Frontal cortex (tissue), 4 donors: ENCODE data around the gene ABI3BP. TPM values are rescaled to one million over a fixed set of nuclear protein-coding genes. Genes with fewer than 3 reads are reported as not detected.

Experiments used
- DNase-seq, 2 donors: peaks; one replicate each; pipeline ENCODE4 v3.0.0; 2012; ENCODE audit warnings: low spot score in 2 of 2
- FAIRE-seq: peaks from 2 replicates; lab custom pipeline; 2012; peaks lifted over from hg19 to GRCh38; lab: Jason Lieb, UNC
- total RNA-seq: library from RNA; depleted of rRNA; stranded (reverse); fragments of >200 nt; gene quantifications from one replicate; pipeline ENCODE4 v1.2.3, GENCODE V29; 2014
- donor health status: control.
- donor health status: control.
- donor health status: control.

Gene ABI3BP
- total RNA-seq, 1 donor from 2014 or later, result 1.2 TPM

GRCh38 chr3:100984308-100984707, 8.9 kb downstream of the ABI3BP start:
- DNase-seq, result no peak
- FAIRE-seq, result no peak

GRCh38 chr3:100982710-100983109, 10.5 kb downstream of the ABI3BP start:
- no peak for DNase-seq
- no peak for FAIRE-seq

- no peak for DNase-seq
- FAIRE-seq, result no peak
These were observed 11.9 kb downstream of the ABI3BP start for GRCh38 chr3:100981164-100981911.

- no peak for DNase-seq
- FAIRE-seq, result no peak
These were observed 15.1 kb downstream of the ABI3BP start for GRCh38 chr3:100978011-100978659.

- DNase-seq, result no peak
- no peak for FAIRE-seq
These were observed 16.6 kb downstream of the ABI3BP start for GRCh38 chr3:100976611-100977010.

GRCh38 chr3:100975714-100976113, 17.5 kb downstream of the ABI3BP start:
- DNase-seq (no peak), FAIRE-seq (no peak)

GRCh38 chr3:100973594-100973993, 19.6 kb downstream of the ABI3BP start:
- no peak for DNase-seq
- no peak for FAIRE-seq

GRCh38 chr3:100972867-100973266, 20.4 kb downstream of the ABI3BP start:
- FAIRE-seq (no peak), DNase-seq (no peak)

- FAIRE-seq (no peak), DNase-seq (no peak)
These were observed 20.8 kb downstream of the ABI3BP start for GRCh38 chr3:100972301-100972844.

GRCh38 chr3:100971798-100972197, 21.4 kb downstream of the ABI3BP start:
- DNase-seq (no peak), FAIRE-seq (no peak)

- FAIRE-seq (no peak), DNase-seq (no peak)
These were observed 22.7 kb downstream of the ABI3BP start for GRCh38 chr3:100970477-100970990.

- DNase-seq (no peak), FAIRE-seq (no peak)
These were observed 24.0 kb downstream of the ABI3BP start for GRCh38 chr3:100968932-100969906.

- DNase-seq (no peak), FAIRE-seq (no peak)
These were observed 26.4 kb downstream of the ABI3BP start for GRCh38 chr3:100966807-100967206.

- DNase-seq (no peak), FAIRE-seq (no peak)
These were observed 27.2 kb downstream of the ABI3BP start for GRCh38 chr3:100966049-100966491.

- DNase-seq (no peak), FAIRE-seq (no peak)
These were observed 30.2 kb downstream of the ABI3BP start for GRCh38 chr3:100963041-100963440.

GRCh38 chr3:100957261-100957986, 35.8 kb downstream of the ABI3BP start:
- no peak for DNase-seq
- FAIRE-seq, result no peak

GRCh38 chr3:100956276-100956675, 36.9 kb downstream of the ABI3BP start:
- FAIRE-seq (no peak), DNase-seq (no peak)

- FAIRE-seq, result no peak
- no peak for DNase-seq
These were observed 38.2 kb downstream of the ABI3BP start for GRCh38 chr3:100954990-100955389.
